ENCODE measurements around the gene FRMD4A.

DNA sequence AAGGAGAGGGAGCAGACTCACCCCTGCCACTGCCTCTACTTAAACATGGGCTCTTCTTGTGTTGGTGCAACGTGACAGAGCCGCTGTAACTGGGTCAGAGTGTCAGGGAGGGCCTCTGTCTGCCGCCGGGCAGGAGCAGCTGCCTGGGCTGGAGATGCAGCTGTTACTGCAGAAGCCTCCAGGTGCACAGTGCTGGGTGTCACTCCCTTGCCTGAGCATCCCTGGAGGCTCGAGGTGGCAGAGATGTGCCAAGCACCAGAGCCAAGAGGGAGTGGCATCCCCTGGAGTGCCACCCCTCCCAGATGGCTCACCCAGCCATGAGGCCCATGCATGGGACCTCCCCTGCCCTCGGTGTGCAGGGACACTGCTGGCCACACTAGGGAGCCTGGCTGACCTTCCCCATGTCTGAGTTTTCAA lies 598.3 kb downstream of the FRMD4A start:
- TF ChIP-seq TARDBP (IDR thresholded peaks at IDR 0.05) (no peak), HDGF (IDR thresholded peaks at IDR 0.05; ENCODE audit: borderline replicate concordance) (no peak), NFRKB (IDR thresholded peaks at IDR 0.05) (no peak), SP1 (IDR thresholded peaks at IDR 0.05) (no peak), SUZ12 (IDR thresholded peaks at IDR 0.05) (no peak), BHLHE40 (IDR thresholded peaks at IDR 0.05; ENCODE audit: borderline replicate concordance) (no peak), FOXM1 (IDR thresholded peaks at IDR 0.05; ENCODE audit: borderline replicate concordance) (no peak)
